GM18520 (cell line): ENCODE data around the gene PTX4.

Experiments
- ATAC-seq: cut with Tn5 transposase; IDR thresholded peaks from one replicate; pipeline ENCODE4 v1.9.1; 2021; ENCODE audit not compliant: unreplicated experiment

The PTX4 gene

GRCh38 chr16:1501630-1502029, 12.9 kb upstream of the PTX4 start:
- ATAC-seq, result no peak

- no peak for ATAC-seq
Observed at GRCh38 chr16:1500465-1501150, 11.9 kb upstream of the PTX4 start.

GRCh38 chr16:1499756-1500464, 11.2 kb upstream of the PTX4 start:
- ATAC-seq, result no peak

GRCh38 chr16:1498899-1499676, 10.3 kb upstream of the PTX4 start:
- ATAC-seq, result no peak

GRCh38 chr16:1497014-1497598, 8.4 kb upstream of the PTX4 start:
- ATAC-seq, result no peak

- no peak for ATAC-seq
Observed at GRCh38 chr16:1496464-1496863, 7.7 kb upstream of the PTX4 start.

- no peak for ATAC-seq
Observed at GRCh38 chr16:1495889-1496262, 7.1 kb upstream of the PTX4 start.

GRCh38 chr16:1495211-1495888, 6.6 kb upstream of the PTX4 start:
- no peak for ATAC-seq

- no peak for ATAC-seq
Observed at GRCh38 chr16:1494711-1495110, 6.0 kb upstream of the PTX4 start.

- no peak for ATAC-seq
Observed at GRCh38 chr16:1494129-1494640, 5.4 kb upstream of the PTX4 start.

GRCh38 chr16:1493746-1494094, 5.0 kb upstream of the PTX4 start:
- ATAC-seq, result no peak

- peak; percentile 41 for ATAC-seq
Observed at GRCh38 chr16:1492923-1493745, 4.4 kb upstream of the PTX4 start, which contains the start of gene TELO2. TELO2 (plus strand) TSS chr16:1493360; CDS start chr16:1494282, 922 bp downstream.

- no peak for ATAC-seq
Observed at GRCh38 chr16:1492082-1492922, 3.6 kb upstream of the PTX4 start.

- no peak for ATAC-seq
Observed at GRCh38 chr16:1491327-1491726, 2.6 kb upstream of the PTX4 start.

- ATAC-seq, result no peak
Observed at GRCh38 chr16:1489077-1489476, 333 bp upstream of the PTX4 start.

- no peak for ATAC-seq
Observed at GRCh38 chr16:1488054-1488601, 616 bp downstream of the PTX4 start.

- ATAC-seq, result no peak
Observed at GRCh38 chr16:1487395-1488053, 1.2 kb downstream of the PTX4 start.
